GM18870 (cell line): Measurements from ENCODE around the gene ADGRF5.

Experiments used
- ATAC-seq: cut with Tn5 transposase; IDR thresholded peaks from one replicate; pipeline ENCODE4 v1.9.1; 2021; ENCODE audit warnings: moderate library complexity; ENCODE audit not compliant: unreplicated experiment

Gene ADGRF5

DNA sequence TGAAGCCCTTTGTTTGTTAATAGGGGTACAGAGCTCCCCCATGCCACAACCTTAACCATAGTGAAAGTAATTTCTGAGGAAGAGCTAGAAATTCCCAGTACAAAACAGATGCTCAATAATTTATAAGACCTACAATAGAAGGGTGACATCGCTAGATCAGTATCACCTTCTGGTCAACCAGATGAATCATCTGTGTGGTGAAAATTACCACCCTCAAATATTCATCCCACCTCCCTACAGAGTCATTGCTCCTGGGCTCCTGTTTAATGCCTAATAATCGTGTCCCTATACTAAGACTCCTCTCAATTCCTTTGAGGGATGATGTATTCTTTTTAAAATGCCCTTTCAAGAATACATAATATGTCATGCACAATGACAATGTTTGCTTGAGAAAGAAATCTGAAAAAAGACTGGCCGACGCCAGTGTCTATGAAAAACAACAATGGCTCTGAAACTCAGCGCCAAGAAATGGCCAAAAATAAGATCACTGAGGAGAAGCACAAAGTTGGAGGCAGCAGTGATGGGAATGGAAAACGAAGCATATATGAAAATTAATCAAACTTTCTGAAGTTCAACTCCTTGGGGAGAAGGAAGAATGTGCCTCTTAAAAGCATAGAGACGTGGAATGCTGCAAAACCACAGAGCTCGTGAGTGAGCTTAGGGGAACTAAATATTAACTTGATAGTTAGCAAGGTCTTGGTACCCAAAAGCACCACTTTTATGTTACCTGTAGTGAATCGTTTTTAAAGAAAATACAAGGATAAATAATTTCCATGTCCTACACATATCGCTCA, 11.0 kb upstream of the ADGRF5 start:
- no peak for ATAC-seq

DNA sequence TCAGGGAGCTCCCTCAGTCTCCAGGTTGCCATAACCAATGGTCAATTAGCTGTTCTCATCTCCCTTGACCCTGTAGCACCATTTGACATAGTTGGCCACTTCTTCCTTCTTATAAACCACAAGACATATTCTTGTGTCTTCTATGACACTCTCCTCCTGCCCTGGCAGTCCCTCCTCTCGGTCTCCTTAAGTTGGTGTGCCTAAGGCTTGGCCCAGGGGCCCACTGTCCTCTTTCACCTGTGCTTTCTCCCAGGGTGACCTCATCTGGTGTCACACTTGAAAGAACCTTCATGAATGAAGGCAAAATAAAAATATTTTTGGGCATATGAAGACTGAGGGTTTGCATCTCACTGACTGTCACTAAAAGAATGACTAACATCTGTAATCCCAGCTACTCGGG, 9.7 kb upstream of the ADGRF5 start:
- no peak for ATAC-seq

DNA sequence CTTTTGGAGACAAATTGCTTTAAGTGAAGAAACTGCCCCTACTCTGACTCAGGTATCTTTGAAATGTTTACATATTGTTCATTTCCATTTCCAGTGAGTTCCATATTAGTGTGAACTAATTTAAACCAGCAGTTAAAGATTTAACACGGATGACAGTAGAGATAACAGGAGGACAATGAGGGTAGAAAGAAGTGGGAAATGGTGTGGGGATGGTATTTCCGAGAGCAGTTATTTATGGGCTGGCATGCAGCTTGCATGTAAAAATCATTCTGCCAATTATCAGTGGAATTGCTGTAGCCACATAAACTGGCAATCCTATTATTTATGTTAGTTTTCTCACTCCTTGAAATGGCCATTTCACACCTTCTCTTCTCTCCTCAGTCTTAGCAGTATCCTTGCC, 8.6 kb upstream of the ADGRF5 start:
- ATAC-seq, result no peak

DNA sequence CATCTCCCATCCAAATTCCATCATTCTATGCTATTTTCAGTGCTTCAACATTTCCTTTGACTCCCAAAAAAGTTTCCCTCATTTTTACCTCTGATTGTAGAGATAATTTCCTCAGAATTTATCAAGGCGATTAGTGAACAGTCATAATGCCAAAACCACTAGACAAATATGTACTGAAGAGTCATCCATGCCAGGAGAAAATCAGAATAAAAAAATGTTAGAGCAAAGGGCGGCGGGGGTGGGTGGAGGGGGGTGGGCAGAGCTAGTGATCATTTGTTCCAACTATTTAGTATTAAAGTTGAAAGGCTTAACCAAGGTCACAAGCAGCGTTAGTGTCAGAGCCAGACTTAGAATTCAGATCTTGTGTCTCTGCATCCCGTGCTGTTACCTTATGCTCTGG, 5.3 kb upstream of the ADGRF5 start:
- ATAC-seq, result no peak

DNA sequence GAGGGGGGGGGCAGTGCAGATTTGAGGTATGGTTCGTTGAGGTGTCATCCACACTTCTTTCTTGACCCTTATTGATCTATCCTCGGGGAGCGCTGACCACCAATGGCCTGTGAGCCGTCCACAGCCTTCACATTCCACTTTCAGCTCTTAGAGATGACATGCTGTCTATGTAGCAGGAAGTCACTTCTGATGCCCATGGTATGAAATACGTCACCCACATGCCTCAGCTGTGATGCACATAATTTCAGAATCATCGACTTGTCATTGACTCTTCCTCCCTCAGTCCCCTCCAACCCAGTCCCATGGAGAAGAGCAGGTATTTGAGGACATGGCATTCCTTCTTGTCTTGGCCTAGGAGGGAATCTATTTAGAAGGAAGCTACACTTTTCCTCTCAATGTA, 4.7 kb upstream of the ADGRF5 start:
- no peak for ATAC-seq

DNA sequence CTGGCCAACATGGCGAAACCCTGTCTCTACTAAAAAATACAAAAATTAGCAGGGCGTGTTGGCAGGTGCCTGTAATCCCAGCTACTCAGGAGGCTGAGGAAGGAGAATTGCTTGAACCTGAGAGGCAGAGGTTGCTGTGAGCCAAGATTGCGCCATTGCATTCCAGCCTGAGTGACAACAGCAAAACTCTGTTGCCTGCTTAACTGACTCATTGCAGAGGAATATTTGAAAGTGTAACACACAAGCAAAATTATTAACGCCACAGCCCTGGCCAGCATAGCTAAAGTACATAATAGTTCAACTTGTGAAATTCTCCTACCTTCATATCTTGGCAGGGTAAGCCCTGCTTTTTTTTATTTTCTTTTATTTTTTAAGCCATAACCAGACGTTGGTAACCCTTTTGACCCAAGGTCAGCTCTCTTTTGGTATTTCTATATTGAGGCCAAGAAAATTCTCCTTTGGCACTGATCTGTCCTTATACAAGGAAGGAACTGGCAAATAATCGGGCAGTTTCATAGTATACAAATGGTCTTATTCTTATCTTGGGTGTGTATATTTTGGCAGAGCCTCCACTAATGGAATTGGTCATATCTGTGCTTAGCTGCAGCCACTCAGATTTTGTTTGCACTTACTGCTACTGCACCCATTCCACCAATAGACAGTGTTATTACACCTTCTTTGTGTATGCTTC, 4.0 kb upstream of the ADGRF5 start:
- no peak for ATAC-seq

DNA sequence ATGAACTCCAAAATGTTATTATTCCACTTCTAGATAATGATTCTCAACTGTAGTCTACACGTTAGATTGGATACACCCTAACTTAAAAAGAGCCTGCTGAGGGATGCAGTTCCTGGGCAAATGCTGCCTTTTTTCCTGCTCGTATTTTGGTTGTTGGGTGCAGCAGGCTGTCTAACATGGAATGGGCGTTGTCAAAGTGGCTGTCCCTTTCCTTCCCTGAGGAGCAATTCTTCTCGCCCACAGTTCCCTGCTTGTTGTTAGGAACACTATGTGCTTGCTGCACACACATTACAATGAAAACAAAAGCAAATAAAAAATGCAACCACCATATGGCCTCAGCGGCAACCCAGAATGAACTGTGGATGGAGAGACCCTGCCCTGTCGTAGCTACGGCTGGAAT, 1.7 kb upstream of the ADGRF5 start:
- ATAC-seq, result no peak

DNA sequence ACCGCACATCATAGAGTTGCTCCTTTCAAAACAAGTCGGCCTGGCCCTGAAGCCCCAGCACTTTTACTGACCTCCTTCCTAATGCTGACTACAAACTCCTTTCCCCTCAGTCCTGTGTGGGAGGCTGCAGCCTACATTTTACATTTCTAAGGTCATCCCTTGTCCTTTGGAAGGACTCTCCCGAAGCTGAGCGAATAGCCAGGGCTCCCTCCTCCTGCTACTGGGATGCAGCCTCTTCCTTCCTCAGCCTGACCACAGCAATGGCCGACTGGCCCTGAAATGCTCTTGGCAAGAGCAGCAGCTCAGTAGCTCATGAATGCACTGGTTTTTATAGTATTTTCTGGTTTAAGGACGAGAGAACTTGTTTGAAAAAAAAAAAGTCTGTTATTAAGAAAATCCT, 679 bp downstream of the ADGRF5 start:
- no peak for ATAC-seq

DNA sequence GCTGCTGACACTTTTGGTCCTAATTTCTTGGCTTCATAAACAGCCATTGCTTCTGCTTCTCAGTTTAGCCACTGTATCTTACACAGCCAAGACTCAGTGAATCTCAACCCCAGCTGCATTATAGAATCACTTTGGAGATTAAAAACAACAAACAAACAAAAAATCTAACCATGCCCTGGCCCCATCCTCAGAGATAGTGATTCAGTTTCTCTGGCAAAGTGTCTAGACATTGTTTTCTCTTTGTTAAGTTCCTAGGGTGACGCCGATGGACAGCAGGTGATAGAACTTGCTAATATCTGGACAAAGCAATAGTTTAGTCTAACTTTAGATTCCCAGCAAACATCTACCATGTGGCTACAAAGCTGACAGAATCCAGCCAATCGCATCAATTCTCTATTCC, 2.9 kb downstream of the ADGRF5 start:
- no peak for ATAC-seq

DNA sequence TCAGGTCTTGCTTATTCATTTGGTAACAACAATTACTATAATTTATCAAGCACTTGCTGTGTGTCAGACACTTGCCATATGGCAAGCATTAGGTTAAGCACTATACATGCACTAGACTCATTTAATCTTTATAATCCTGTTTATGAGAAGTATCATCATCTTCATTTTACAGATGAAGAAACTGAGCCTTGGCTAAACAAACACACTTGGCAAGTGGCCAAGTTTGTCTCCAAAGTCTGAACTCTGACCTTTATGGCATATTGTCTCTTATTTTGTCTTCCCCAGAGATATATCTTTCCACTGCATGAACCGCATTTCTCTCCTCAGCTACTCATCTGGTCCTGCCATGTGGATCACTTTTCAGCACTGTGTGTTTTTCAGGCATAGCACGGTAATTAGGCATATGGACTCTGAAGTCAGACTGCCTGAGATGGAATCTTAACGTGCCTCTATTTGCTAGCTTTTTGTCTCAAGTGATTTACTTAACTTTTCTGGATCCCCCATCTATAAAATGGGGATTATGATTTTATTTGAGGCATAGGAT, 4.7 kb downstream of the ADGRF5 start:
- no peak for ATAC-seq

DNA sequence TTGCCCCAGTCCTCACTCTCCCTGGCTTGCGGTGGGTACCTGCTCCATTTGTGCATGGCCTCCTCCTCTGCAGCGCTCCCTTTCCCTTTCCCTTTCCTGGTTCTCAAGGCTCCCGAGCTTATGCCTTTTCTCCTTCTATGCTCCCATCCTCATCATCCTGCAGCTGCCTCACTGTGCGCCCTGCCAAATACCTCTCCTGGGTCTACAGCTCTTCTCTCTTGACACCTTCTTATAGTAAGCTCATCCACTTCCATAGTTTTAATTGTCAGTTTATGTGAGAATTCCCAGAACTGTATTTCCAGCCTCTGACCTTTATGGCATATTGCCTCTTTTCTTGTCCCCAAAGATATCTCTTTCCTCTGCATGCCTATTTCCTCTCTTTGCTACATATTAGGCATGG, 5.9 kb downstream of the ADGRF5 start:
- no peak for ATAC-seq

DNA sequence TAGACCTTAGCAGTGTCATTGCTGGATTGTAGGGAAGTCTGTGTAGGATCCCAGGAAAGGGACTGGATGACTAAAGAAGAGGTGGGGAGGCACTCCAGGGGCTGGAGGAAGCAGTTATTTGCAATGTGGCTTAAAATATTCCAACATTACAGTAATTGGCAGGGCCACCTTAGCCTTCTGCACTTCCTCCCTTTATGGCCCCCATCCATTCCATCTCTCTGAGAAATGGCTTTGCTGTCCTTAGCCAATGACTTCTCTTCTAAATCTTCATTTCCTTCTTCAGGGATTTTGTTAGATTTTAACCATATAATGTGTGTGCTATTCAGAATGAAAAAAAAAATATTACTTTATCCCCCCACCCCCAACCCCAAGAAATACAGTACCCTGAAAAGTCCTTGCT, 6.4 kb downstream of the ADGRF5 start:
- no peak for ATAC-seq

DNA sequence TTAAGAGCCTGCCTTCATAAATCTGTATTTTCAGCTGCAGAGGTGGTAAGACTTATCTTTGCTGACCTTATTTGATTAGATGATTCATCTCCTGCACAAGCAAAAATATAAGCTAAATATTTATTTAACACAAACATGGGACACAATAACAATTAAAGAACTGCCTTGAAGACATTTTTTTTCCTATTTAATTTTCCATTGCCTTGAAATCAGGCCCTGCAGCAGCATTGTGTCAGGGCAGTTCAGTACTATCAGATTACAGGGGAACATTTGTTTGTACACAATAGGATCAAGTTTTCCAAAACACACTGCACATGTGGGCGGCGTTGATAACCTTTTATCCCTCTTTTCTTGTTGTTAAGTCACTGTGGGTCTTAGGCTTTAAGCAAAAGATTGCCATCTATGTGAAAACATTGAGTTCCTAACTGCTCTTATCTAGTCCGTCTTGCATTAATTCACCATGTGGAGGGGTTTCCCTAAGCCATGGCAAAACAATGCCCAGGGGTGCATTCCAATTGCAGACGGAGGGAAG, 7.4 kb downstream of the ADGRF5 start:
- ATAC-seq, result no peak

DNA sequence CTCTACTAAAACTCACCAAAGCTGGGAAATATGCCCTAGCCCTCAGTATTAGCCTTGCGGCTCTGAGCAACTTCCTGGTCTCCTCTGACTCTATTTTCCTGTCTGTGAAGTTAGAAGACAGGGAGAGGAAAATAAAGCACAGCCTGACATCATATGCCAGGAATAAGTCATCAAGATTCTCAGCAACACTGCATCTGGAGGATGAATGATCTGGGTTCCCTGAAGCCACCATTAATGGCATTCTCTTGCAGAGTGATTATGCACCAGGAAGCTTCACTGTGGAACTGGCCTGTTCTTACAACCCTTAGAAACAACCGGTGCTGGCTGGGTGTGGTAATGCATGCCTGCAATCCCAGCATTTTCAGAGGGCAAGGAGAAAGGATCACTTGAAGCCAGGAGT, 12.4 kb downstream of the ADGRF5 start:
- ATAC-seq, result no peak

DNA sequence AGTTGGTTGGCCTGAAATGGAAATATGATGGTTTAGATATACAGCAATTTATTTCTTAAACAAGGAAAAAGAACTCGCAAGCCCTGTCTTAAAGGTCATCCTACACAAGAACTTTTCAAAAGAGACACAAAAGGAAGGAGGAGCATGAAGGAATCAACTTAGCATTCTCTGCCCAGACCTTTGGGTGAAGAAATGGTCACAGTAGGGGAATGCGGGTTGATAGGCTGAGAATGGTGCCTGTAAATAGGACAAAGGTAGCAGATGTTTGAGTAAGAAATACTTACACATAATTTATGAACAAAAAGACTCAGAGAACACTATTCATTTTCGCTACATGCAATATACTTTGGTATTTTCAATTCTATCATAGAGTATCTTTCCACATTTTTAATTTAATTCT, 15.0 kb downstream of the ADGRF5 start:
- no peak for ATAC-seq

DNA sequence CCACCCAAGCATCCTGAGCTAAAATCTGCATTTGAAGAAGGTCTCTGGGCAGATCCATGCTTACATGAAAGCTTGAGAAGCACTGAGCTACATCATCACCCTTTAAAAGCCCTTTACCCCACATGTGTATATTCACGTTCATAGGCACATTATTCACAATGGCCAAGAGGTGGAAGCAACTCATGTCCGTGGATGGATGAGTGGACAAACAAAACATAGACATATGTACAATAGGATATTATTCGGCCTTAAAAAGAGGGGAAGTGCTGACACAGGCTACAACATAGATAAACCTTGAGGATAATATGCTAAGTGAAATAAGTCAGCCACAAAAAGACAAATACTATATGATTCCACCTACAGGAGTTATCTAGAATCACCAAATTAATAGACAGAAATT, 17.6 kb downstream of the ADGRF5 start:
- no peak for ATAC-seq

DNA sequence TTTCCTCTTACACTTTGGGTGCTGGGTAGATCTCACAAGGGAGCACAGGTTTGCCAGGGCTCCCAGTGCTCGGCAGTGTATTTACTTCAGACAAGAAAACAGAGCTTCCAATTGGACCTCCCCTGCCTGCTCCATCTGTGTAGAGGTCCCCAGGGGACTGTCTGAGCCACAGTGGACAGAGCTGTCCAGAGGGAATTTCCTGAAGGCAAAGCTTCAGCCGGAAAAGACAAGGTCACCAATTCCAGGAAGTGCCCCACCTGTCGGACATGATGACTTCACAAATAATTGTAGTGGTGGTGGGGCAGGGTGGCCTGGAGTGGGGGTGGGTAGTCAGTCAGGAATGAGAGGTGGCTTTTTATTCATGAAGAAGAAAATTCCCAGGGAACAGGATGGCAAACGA, 18.6 kb downstream of the ADGRF5 start:
- ATAC-seq, result no peak

DNA sequence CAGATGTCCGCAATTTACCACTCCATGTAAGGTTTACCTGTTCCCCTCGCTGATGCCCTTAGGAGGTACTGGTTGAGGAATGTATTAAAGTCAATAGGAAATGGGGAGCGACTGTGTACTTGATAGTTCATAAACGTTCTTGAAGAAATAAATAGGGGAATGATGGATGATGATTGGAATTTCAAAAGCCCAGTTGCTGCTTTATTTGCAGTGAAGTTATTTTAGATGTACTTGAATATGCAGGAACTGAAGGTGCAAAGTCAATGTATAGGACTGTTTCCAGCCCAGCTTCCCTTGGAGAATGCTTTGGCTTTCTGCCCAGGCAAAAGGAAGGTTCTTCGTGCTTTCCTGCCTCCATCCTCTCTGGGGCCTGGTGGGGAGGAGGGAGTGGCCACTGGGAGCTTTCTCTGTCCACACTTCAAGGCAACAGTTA, 19.8 kb downstream of the ADGRF5 start:
- no peak for ATAC-seq

DNA sequence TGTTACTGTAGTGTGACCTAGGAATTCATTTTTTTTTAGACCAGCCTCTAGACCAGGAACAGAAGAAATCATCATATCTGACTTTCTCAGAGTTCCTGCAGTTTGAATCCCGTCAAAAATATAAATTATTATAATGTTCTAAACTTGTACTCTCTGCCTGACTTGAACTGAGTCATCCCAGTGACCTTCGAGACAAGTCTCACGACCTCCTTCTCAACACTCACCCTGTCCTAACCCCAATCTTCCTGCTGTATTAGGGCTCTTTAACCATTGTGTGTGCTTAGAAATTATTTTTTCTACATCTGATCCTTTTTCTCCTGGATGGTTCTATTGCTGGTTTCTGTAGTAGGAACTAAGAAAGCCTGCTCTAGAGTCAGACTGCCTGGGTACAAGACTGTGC, 21.5 kb downstream of the ADGRF5 start:
- no peak for ATAC-seq

DNA sequence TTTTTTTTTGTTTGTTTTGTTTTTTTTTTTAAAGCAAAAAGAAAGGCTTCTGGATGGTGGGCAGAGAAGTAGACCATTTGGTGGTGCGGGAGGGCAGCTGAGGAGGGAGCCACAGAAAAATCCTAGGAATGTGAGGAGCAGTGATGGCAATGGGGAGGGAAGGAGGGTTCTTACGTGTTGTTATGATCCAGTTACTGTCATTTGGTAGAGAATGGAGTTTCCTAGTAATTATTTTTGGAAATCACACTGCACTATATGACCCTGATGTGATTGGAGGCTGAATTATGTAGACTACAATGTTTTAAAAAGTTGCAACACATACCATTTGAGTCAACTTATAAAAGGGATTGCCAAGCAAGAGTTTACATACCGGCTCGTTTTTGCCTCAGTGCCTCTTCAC, 22.1 kb downstream of the ADGRF5 start:
- ATAC-seq, result no peak

DNA sequence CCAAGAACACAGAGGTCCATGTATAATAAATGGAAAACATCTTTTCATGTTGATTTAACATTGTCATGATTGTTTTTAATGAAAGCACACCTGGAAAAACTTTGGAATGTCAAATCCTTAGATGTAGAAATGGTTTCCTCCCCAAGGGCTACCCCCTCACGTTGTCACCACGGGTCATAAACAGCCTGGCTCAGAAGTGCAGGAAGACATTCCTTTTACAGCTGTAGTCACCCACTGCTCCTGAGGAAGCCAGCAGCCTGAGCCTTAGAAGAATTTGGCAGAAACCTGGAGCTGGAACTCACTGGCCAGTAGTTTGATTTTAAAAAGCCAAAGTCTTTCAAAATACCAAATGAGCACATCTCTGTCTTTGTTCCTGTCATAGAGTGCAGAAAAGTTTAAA, 23.7 kb downstream of the ADGRF5 start:
- ATAC-seq, result no peak

DNA sequence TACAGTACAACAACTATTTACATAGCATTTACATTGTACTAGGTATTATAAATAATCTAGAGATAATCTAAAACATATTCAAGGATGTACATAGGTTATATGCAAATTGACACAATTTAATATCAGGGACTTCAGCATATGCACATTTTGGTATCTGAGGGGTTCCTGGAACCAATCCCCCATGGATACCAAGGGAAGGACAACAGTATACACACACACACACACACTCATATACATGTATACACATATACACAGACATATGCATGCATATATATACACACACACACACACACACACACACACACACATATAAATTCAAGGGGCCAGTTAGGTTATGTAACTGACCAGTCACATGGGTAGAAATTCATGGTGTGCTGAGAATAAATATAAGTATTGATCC, 24.9 kb downstream of the ADGRF5 start:
- ATAC-seq, result no peak
